H9 (cell line): ENCODE data around the gene ABLIM3. TPM values are rescaled to one million over a fixed set of nuclear protein-coding genes. Genes with fewer than 3 reads are reported as not detected.

Source experiments
- DNase-seq: peaks from one replicate; pipeline ENCODE4 v3.0.0-alpha.2; 2017
- H2AFZ ChIP-seq: one replicate; pipeline ENCODE4 v1.6.1; 2013; ENCODE audit warnings: mild to moderate bottlenecking, low read length, control low read depth, moderate library complexity
- H2AK5ac ChIP-seq: 2 replicates; pipeline ENCODE4 v1.6.1; 2013; ENCODE audit warnings: low read length, control low read depth, mixed read lengths; ENCODE audit not compliant: insufficient read length
- H2BK120ac ChIP-seq: one replicate; pipeline ENCODE4 v1.6.1; 2013; ENCODE audit warnings: low read depth, mild to moderate bottlenecking, low read length, control low read depth, inconsistent platforms; ENCODE audit not compliant: poor library complexity, severe bottlenecking
- H2BK12ac ChIP-seq: 2 replicates; pipeline ENCODE4 v1.6.1; 2013; ENCODE audit warnings: low read length, control low read depth, mixed read lengths, low read depth; ENCODE audit not compliant: insufficient read length
- H2BK15ac ChIP-seq: 2 replicates; pipeline ENCODE4 v1.6.1; 2013; ENCODE audit warnings: low read depth, low read length, control low read depth
- H2BK20ac ChIP-seq: one replicate; pipeline ENCODE4 v1.6.1; 2013; ENCODE audit warnings: low read depth, mild to moderate bottlenecking, low read length, control low read depth, inconsistent platforms; ENCODE audit not compliant: poor library complexity, severe bottlenecking
- H2BK5ac ChIP-seq: 2 replicates; pipeline ENCODE4 v1.6.1; 2013; ENCODE audit warnings: low read length, control low read depth, mixed read lengths; ENCODE audit not compliant: insufficient read length
- H3K14ac ChIP-seq: 2 replicates; pipeline ENCODE4 v1.6.1; 2013; ENCODE audit warnings: low read length, control low read depth; ENCODE audit not compliant: insufficient read depth
- H3K18ac ChIP-seq: 2 replicates; pipeline ENCODE4 v1.6.1; 2013; ENCODE audit warnings: low read depth, mild to moderate bottlenecking, mixed read lengths, low read length, control low read depth; ENCODE audit not compliant: insufficient read length
- H3K23ac ChIP-seq: 2 replicates; pipeline ENCODE4 v1.6.1; 2013; ENCODE audit warnings: low read length, control low read depth, mixed read lengths, low read depth; ENCODE audit not compliant: insufficient read length
- H3K23me2 ChIP-seq: 2 replicates; pipeline ENCODE4 v1.6.1; 2013; ENCODE audit warnings: low read depth, mild to moderate bottlenecking, mixed read lengths, low read length, control low read depth; ENCODE audit not compliant: insufficient read length, poor library complexity, severe bottlenecking
- H3K27ac ChIP-seq: 2 replicates; pipeline ENCODE4 v1.5.1; 2013; ENCODE audit warnings: low read length, control low read depth, mixed read lengths, low read depth; ENCODE audit not compliant: insufficient read length
- H3K27me3 ChIP-seq: 2 replicates; pipeline ENCODE4 v1.6.1; 2013; ENCODE audit warnings: low read length, control low read depth, inconsistent platforms; ENCODE audit not compliant: insufficient read depth
- H3K4ac ChIP-seq: 2 replicates; pipeline ENCODE4 v1.6.1; 2013; ENCODE audit warnings: low read depth, mild to moderate bottlenecking, control low read depth, inconsistent platforms, low read length, moderate library complexity
- H3K4me1 ChIP-seq: 2 replicates; pipeline ENCODE4 v1.6.1; 2013; ENCODE audit warnings: low read length, control low read depth, inconsistent platforms; ENCODE audit not compliant: insufficient read depth
- H3K4me2 ChIP-seq: 2 replicates; pipeline ENCODE4 v1.6.1; 2013; ENCODE audit warnings: low read length, control low read depth, mixed read lengths; ENCODE audit not compliant: insufficient read length, insufficient read depth
- H3K56ac ChIP-seq: 2 replicates; pipeline ENCODE4 v1.6.1; 2013; ENCODE audit warnings: low read depth, mild to moderate bottlenecking, mixed read lengths, low read length, control low read depth; ENCODE audit not compliant: insufficient read length
- H3K79me1 ChIP-seq: 2 replicates; pipeline ENCODE4 v1.6.1; 2013; ENCODE audit warnings: low read depth, mild to moderate bottlenecking, moderate library complexity, low read length, control low read depth, inconsistent platforms; ENCODE audit not compliant: insufficient read depth, poor library complexity, severe bottlenecking
- H3K79me2 ChIP-seq: 2 replicates; pipeline ENCODE4 v1.6.1; 2013; ENCODE audit warnings: low read length, control low read depth, inconsistent platforms; ENCODE audit not compliant: insufficient read depth
- H3K9ac ChIP-seq: 2 replicates; pipeline ENCODE4 v1.6.1; 2013; ENCODE audit warnings: low read length, control low read depth, mixed read lengths; ENCODE audit not compliant: insufficient read length; ENCODE audit errors: extremely low read depth
- H3K9me3 ChIP-seq: one replicate; pipeline ENCODE4 v1.6.1; 2013; ENCODE audit warnings: low read depth, low read length, inconsistent platforms; ENCODE audit not compliant: control insufficient read depth
- H3T11ph ChIP-seq: one replicate; pipeline ENCODE4 v1.6.1; 2013; ENCODE audit warnings: mild to moderate bottlenecking, low read length, control low read depth, inconsistent platforms
- H4K20me1 ChIP-seq: one replicate; pipeline ENCODE4 v1.6.1; 2013; ENCODE audit not compliant: control insufficient read depth, insufficient read length, insufficient read depth
- H4K5ac ChIP-seq: 2 replicates; pipeline ENCODE4 v1.6.1; 2013; ENCODE audit warnings: low read depth, mild to moderate bottlenecking, mixed read lengths, low read length, control low read depth; ENCODE audit not compliant: insufficient read length
- H4K8ac ChIP-seq: replicated peaks from 2 replicates; pipeline ENCODE4 v1.6.1; 2013; ENCODE audit warnings: low read length, control low read depth, mixed read lengths, low read depth; ENCODE audit not compliant: insufficient read length
- H4K91ac ChIP-seq: 2 replicates; pipeline ENCODE4 v1.6.1; 2013; ENCODE audit warnings: low read depth, mild to moderate bottlenecking, moderate library complexity, mixed read lengths, low read length, control low read depth; ENCODE audit not compliant: insufficient read length
- H3K27ac Mint-ChIP-seq, 3 experiments: 2 replicates in 2 of 3; 3 replicates in 1 of 3; pipeline ENCODE4 v1.8.0; 2020 to 2021; ENCODE audit warnings: mixed read lengths in 3 of 3, mild to moderate bottlenecking in 1 of 3, moderate library complexity in 1 of 3
- H3K27me3 Mint-ChIP-seq: 2 replicates; pipeline ENCODE4 v1.8.0; 2021; ENCODE audit warnings: low read depth, mild to moderate bottlenecking, moderate library complexity, mixed read lengths
- H3K36me3 Mint-ChIP-seq, 3 experiments: 2 replicates in 2 of 3; 3 replicates in 1 of 3; pipeline ENCODE4 v1.8.0; 2020 to 2021; ENCODE audit warnings: low read depth in 3 of 3, mixed read lengths in 3 of 3; ENCODE audit not compliant: insufficient read depth in 1 of 3
- H3K4me1 Mint-ChIP-seq, 2 experiments: 2 replicates each; pipeline ENCODE4 v1.8.0; 2020; ENCODE audit warnings: mixed read lengths in 2 of 2
- H3K4me3 Mint-ChIP-seq, 2 experiments: 2 replicates in 1 of 2; 3 replicates in 1 of 2; pipeline ENCODE4 v1.8.0; 2020 to 2021; ENCODE audit warnings: mild to moderate bottlenecking in 2 of 2, mixed read lengths in 2 of 2, moderate library complexity in 1 of 2
- H3K9me3 Mint-ChIP-seq, 2 experiments: 2 replicates in 1 of 2; 3 replicates in 1 of 2; pipeline ENCODE4 v1.8.0; 2020; ENCODE audit warnings: mild to moderate bottlenecking in 2 of 2, mixed read lengths in 2 of 2, moderate library complexity in 1 of 2
- CTCF ChIP-seq: fragments of 200-600 bp; sonication (generic); conservative IDR thresholded peaks from 3 replicates; pipeline ENCODE4 v1.8.0; 2021; ENCODE audit warnings: antibody characterized with exemption, mild to moderate bottlenecking
- WGBS: extraction: QIAGEN DNeasy Blood & Tissue Kit; methylation state at CpG from one replicate; pipeline ENCODE4 v1.1.7; 2013; ENCODE audit warnings: missing lambda C conversion rate, low lambda C conversion rate, mixed read lengths; ENCODE audit not compliant: insufficient read length; ENCODE audit errors: extremely low coverage; 5-methylcytosine and 5-hydroxymethylcytosine counted together
- total RNA-seq: library from RNA; stranded (reverse); gene quantifications from 2 replicates; pipeline ENCODE4 v1.2.1, GENCODE V29; 2021

The ABLIM3 gene
- total RNA-seq, 1 experiment from 2014 or later, result 0.20 TPM

- no CpG with 5 or more reads among the region's 8 CpGs for WGBS
- no peak overlapping the region for H2BK12ac ChIP-seq
- no peak overlapping the region for H3K27ac Mint-ChIP-seq
These were observed 12.7 kb downstream of the ABLIM3 start for GRCh38 chr5:149153751-149154610.

More at GRCh38 chr5:149153751-149154610, 12.7 kb downstream of the ABLIM3 start:
- Histone ChIP-seq H3K4ac (no peak overlapping the region), H4K20me1 (no peaks in the 10 kb centered on the region), H3K9me3 (no peaks in the 10 kb centered on the region), H4K5ac (no peak overlapping the region), H2BK120ac (no peak overlapping the region), H3K9ac (no peak overlapping the region), H2AFZ (no peak overlapping the region), H3K4me1 (no peaks in the 10 kb centered on the region; the same call in 1 of the 2 replicates), H3K23me2 (no peaks in the 10 kb centered on the region), H3K27ac (no peak overlapping the region), H3K56ac (no peak overlapping the region), H3K23ac (no peak overlapping the region), H3K14ac (no peak overlapping the region), H4K91ac (no peak overlapping the region), H3K79me2 (no peaks in the 10 kb centered on the region), H3K4me2 (no peak overlapping the region), H3T11ph (no peak overlapping the region), H3K18ac (no peak overlapping the region), H3K79me1 (no peaks in the 10 kb centered on the region), H2BK5ac (no peak overlapping the region), H2BK15ac (no peak overlapping the region), H4K8ac (no peak overlapping the region), H2BK20ac (no peak overlapping the region), H2AK5ac (no peak overlapping the region), H3K27me3 (no peaks in the 10 kb centered on the region)
- Mint-ChIP-seq H3K27me3 (peaks cover 2% of the 10 kb centered on the region; the same call in 1 of the 2 replicates), H3K4me1 (peaks cover 0 to 7% of the 10 kb centered on the region in 2 experiments; a peak in 2 of 4 replicates), H3K4me3 (no peak overlapping the region), H3K9me3 (no peaks in the 10 kb centered on the region), H3K36me3 (no peaks in the 10 kb centered on the region)
- TF ChIP-seq CTCF, result no peak
- DNase-seq, result no peak
